Tibial nerve (tissue), 4 donors: ENCODE measurements around the gene SIAH3. TPM values are rescaled to one million over a fixed set of nuclear protein-coding genes. Genes with fewer than 3 reads are reported as not detected.

Experiments
- DNase-seq, 2 donors: peaks; one replicate each; pipeline ENCODE4 v3.0.0-alpha.2; 2019; ENCODE audit warnings: low spot score in 2 of 2
- H3K27ac ChIP-seq, 4 donors: fragments of 200-600 bp; sonication (generic) in 3 of 4; one replicate each; pipeline ENCODE4 v1.5.1; 2017 to 2019; ENCODE audit warnings: mild to moderate bottlenecking in 1 of 4
- H3K27me3 ChIP-seq, 2 donors: fragments of 200-600 bp; sonication (generic) in 1 of 2; one replicate each; pipeline versions ENCODE4 v1.5.1 to v1.6.0; 2017 to 2019
- H3K36me3 ChIP-seq, 3 donors: fragments of 200-600 bp; sonication (generic); one replicate each; pipeline ENCODE4 v1.5.1; 2018 to 2019
- H3K4me1 ChIP-seq, 4 donors: fragments of 200-600 bp; sonication (generic) in 3 of 4; one replicate each; pipeline ENCODE4 v1.5.1; 2017 to 2019
- H3K4me3 ChIP-seq, 4 donors: fragments of 200-600 bp; sonication (generic) in 3 of 4; one replicate each; pipeline ENCODE4 v1.5.1; 2017 to 2019; ENCODE audit warnings: mild to moderate bottlenecking in 1 of 4, moderate library complexity in 1 of 4
- H3K9me3 ChIP-seq, 4 donors: fragments of 200-600 bp; sonication (generic) in 3 of 4; one replicate each; pipeline ENCODE4 v1.5.1; 2017 to 2019
- EP300 ChIP-seq, 2 donors: sonication (generic); formaldehyde crosslinking; IDR thresholded peaks; one replicate each; pipeline ENCODE4 v1.6.1; 2017; ENCODE audit warnings: antibody characterized with exemption in 2 of 2, mild to moderate bottlenecking in 1 of 2
- POLR2A ChIP-seq, 2 donors: fragments of 450-650 bp; IDR thresholded peaks; one replicate each; pipeline ENCODE4 v1.6.1; 2017; ENCODE audit warnings: antibody characterized with exemption in 2 of 2, mild to moderate bottlenecking in 2 of 2, moderate library complexity in 2 of 2
- WGBS, 2 donors: methylation state at CpG; one replicate each; pipeline ENCODE4 v1.1.5; 2018; 5-methylcytosine and 5-hydroxymethylcytosine counted together
- total RNA-seq, 4 donors: library from RNA; depleted of rRNA; stranded (reverse); fragments of >200 nt; gene quantifications; one replicate each; pipeline ENCODE4 v1.1.0, GENCODE V29; 2016
- TF ChIP-seq, protein P1 (sequence below), 5 experiments: fragments of 200-600 bp in 3 of 5; fragments of 450-650 bp in 2 of 5; sonication (generic) in 3 of 5; IDR thresholded peaks; one replicate each; pipeline ENCODE4 v1.5.1; 2016 to 2019; ENCODE audit warnings: antibody characterized with exemption in 5 of 5, mild to moderate bottlenecking in 3 of 5, moderate library complexity in 2 of 5

SIAH3 gene
- total RNA-seq, 4 donors from 2014 or later, result not detected

DNA sequence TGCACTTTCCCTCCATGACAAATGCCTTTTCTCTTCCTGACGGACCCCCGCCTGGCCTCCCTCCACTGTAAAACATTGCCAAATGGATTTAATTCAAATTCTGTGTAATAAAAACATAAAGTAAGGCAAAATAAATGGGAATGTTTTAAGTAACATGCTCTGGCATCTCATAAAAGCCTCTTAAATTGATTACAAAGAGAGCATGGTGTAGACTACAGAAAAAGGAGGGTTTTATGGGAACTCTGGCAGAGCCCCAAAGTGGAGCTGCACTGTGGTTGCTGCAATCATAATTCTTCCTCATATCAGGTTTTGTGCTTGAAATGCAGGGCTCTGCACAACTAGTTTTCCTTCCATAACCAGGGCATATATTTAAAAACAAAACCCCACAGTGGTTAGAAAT lies 44.3 kb upstream of the SIAH3 start:
- no peak overlapping the region for H3K27ac ChIP-seq
- no peak for TF ChIP-seq EP300 (IDR thresholded peaks at IDR 0.05)
- TF ChIP-seq POLR2A (IDR thresholded peaks at IDR 0.05), result no peak
- TF ChIP-seq, protein P1, sequence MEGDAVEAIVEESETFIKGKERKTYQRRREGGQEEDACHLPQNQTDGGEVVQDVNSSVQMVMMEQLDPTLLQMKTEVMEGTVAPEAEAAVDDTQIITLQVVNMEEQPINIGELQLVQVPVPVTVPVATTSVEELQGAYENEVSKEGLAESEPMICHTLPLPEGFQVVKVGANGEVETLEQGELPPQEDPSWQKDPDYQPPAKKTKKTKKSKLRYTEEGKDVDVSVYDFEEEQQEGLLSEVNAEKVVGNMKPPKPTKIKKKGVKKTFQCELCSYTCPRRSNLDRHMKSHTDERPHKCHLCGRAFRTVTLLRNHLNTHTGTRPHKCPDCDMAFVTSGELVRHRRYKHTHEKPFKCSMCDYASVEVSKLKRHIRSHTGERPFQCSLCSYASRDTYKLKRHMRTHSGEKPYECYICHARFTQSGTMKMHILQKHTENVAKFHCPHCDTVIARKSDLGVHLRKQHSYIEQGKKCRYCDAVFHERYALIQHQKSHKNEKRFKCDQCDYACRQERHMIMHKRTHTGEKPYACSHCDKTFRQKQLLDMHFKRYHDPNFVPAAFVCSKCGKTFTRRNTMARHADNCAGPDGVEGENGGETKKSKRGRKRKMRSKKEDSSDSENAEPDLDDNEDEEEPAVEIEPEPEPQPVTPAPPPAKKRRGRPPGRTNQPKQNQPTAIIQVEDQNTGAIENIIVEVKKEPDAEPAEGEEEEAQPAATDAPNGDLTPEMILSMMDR (IDR thresholded peaks at IDR 0.05), result no peak
- H3K9me3 ChIP-seq, result no peaks in the 10 kb centered on the region
- H3K36me3 ChIP-seq, result no peaks in the 10 kb centered on the region
- 54 to 58% methylated on average over 2 of the region's 2 CpGs for WGBS, 2 donors
- H3K4me1 ChIP-seq, result peaks cover 0 to 3% (median 0%) of the 10 kb centered on the region in 4 donors
- H3K27me3 ChIP-seq, result no peaks in the 10 kb centered on the region
- no peak for DNase-seq
- H3K4me3 ChIP-seq, result no peak overlapping the region

DNA sequence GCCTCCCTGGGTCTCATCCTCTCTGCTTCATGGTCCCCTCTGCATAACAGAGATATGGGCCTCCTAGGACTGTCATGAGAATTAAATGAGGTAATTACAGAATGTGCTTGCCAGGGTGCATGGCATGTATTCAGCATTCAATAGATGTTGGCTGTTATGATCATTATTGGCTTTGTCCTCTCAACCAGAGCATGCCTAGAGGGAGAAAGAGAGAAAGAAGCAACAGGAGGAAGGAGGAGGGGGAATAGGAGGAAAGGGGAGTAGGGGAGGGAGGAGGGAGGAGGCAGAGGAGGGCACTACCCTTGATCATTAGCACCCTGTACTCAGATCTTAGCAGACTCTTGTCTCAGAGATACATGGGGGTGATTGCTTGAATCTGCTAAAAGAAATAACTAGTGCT lies 41.0 kb upstream of the SIAH3 start:
- Histone ChIP-seq H3K36me3 (no peaks in the 10 kb centered on the region), H3K4me3 (no peak overlapping the region), H3K9me3 (no peaks in the 10 kb centered on the region), H3K4me1 (peaks cover 0 to 6% (median 0%) of the 10 kb centered on the region in 4 donors), H3K27ac (no peak overlapping the region), H3K27me3 (no peaks in the 10 kb centered on the region)
- no peak for DNase-seq
- TF ChIP-seq EP300 (IDR thresholded peaks at IDR 0.05), result no peak
- TF ChIP-seq, protein P1 (IDR thresholded peaks at IDR 0.05), result no peak
- no peak for TF ChIP-seq POLR2A (IDR thresholded peaks at IDR 0.05)

DNA sequence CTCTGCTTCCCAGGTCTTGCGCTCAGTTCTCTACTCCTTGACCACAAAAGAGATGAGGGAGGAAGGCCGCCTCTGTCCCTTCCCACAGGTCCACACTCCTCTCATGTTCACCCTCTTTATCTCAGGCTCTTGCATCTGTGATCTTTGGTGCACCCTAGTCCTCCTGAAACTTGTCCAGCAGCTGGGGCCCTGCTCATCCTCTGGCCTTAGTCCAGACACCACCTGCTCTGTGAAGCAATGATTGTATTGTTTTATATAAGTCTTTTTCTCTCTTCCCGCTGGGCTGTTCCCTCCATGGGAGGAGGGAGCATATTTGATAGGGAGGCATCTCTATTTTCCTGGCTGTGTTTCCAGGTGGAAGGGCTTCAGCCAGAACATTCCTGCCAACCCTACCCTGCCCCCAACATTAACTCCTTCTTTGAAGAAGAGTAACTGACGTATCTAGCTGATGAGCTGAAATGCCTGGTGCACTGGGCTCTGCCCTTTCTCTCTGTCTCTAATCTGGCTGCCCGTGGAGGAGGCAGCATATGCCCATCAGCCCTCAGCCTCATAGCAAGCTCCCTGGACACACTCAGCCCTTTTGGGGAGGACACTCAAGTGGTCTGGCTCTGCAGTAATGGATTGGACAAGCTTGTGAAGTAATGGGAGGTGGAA lies 38.2 kb upstream of the SIAH3 start:
- Histone ChIP-seq H3K27ac (no peak overlapping the region), H3K4me3 (no peak overlapping the region), H3K9me3 (no peaks in the 10 kb centered on the region), H3K4me1 (peaks cover 0 to 3% (median 0%) of the 10 kb centered on the region in 4 donors), H3K27me3 (no peaks in the 10 kb centered on the region), H3K36me3 (no peaks in the 10 kb centered on the region)
- TF ChIP-seq, protein P1 (IDR thresholded peaks at IDR 0.05), result no peak
- TF ChIP-seq POLR2A (IDR thresholded peaks at IDR 0.05), result no peak
- TF ChIP-seq EP300 (IDR thresholded peaks at IDR 0.05), result no peak
- 81 to 82% methylated on average over 5 of the region's 5 CpGs for WGBS, 2 donors
- DNase-seq, result no peak

DNA sequence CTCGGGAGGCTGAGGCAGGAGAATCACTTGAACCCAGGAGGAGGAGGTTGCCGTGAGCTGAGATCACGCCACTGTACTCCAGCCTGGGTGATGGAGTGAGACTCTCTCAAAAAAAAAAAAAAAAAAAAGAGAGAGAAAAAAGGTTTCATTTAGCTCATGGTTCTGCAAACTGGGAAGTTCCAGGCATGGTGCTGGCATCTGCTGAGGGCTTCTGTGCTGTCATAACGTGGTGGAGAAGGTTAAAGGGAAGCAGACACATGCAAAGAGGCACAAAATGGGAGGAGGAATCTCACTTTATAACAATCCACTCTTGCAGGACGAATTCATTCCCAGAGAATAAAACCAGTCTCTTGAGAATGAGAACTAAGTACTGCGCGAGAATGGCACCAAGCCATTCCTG lies 34.9 kb upstream of the SIAH3 start:
- no peak overlapping the region for H3K27ac ChIP-seq
- no peak for DNase-seq
- TF ChIP-seq, protein P1 (IDR thresholded peaks at IDR 0.05), result no peak
- TF ChIP-seq EP300 (IDR thresholded peaks at IDR 0.05) (no peak), POLR2A (IDR thresholded peaks at IDR 0.05) (no peak)
- 68 to 74% methylated on average over 7 of the region's 7 CpGs for WGBS, 2 donors
- H3K4me3 ChIP-seq, result no peak overlapping the region
- H3K4me1 ChIP-seq, result peaks cover 0 to 3% (median 0%) of the 10 kb centered on the region in 4 donors
- no peaks in the 10 kb centered on the region for H3K36me3 ChIP-seq
- H3K27me3 ChIP-seq, result no peaks in the 10 kb centered on the region
- no peaks in the 10 kb centered on the region for H3K9me3 ChIP-seq

DNA sequence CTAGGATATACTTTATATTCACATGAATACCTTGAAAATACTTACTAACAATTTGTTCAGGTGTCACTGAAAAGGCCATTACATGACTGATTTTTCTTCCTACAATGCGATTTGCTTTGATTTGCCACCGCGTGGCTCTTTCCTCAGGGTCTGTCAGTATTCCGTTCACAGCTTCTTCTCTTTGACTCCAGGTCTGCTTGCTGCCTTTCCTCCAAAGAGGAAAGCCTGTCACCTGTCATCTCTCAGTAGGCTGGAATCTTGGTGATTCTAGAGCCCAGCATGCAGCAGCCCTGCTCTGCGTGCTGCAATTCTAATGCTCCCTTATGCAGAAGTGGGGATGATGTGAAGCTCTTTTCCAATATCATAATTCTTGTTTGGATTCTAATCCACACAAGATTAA lies 33.6 kb upstream of the SIAH3 start:
- H3K9me3 ChIP-seq, result no peaks in the 10 kb centered on the region
- no peaks in the 10 kb centered on the region for H3K27me3 ChIP-seq
- H3K27ac ChIP-seq, result no peak overlapping the region
- H3K4me3 ChIP-seq, result no peak overlapping the region
- DNase-seq, result no peak
- TF ChIP-seq, protein P1 (IDR thresholded peaks at IDR 0.05), result no peak
- TF ChIP-seq EP300 (IDR thresholded peaks at IDR 0.05) (no peak), POLR2A (IDR thresholded peaks at IDR 0.05) (no peak)
- WGBS, 2 donors, result 91 to 96% methylated on average over 5 of the region's 5 CpGs
- H3K36me3 ChIP-seq, result no peaks in the 10 kb centered on the region
- peaks cover 0 to 3% (median 0%) of the 10 kb centered on the region in 4 donors for H3K4me1 ChIP-seq
